ENCODE measurements around the gene DISP1.
"Not testable (repeated sequence)": the region's sequence is repeated elsewhere in the genome, so short reads cannot be mapped to it uniquely, and the experiment has no call there.

Gene DISP1

DNA sequence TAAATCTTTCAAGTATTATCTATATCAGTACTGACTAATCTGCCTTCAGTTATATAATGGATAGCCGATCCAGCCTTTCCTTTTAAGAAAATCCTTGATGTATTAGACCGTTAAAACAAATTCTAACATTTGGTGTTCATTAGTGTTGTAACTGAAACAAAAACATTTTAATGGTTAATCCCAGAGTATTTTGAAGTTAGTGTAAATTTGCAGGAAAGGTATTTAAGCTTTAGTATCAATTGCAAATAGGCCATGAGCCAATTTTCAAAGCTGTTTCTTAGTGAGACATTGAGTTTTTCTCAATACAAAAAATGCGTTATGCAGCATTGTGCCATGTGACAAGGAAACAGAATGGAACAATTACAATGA lies 29.6 kb downstream of the DISP1 start:
- H3K9ac ChIP-seq (ENCODE audit: low read length) = no peak overlapping the region
- H3K36me3 ChIP-seq (ENCODE audit: control insufficient read depth in 1 of 2, insufficient read depth in 2 of 2, low read length in 2 of 2) = no peaks in the 10 kb centered on the region
- H2BK120ac ChIP-seq (ENCODE audit: insufficient read depth, low read length, poor library complexity) = no peak overlapping the region
- H3K4me2 ChIP-seq (ENCODE audit: low read length) = no peak overlapping the region
- H2AFZ ChIP-seq (ENCODE audit: insufficient read depth, low read length, poor library complexity) = no peak overlapping the region
- H3K9me3 ChIP-seq (ENCODE audit: insufficient read depth, low read depth, low read length) = no peaks in the 10 kb centered on the region
- H3K4me1 ChIP-seq (ENCODE audit: control insufficient read depth in 1 of 2, insufficient read depth in 2 of 2, low read length in 2 of 2) = no peaks in the 10 kb centered on the region
- H4K8ac ChIP-seq (ENCODE audit: low read depth, low read length) = no peak overlapping the region
- no peak overlapping the region for H3K4ac ChIP-seq (ENCODE audit: low read depth, low read length)
- H3K4me3 ChIP-seq (ENCODE audit: low read depth, low read length) = no peak overlapping the region
- H4K12ac ChIP-seq (ENCODE audit: low read depth, low read length) = no peak overlapping the region
- H3K18ac ChIP-seq (ENCODE audit: low read length) = no peak overlapping the region
- H4K91ac ChIP-seq (ENCODE audit: low read depth, low read length) = no peak overlapping the region
- no peak for DNase-seq
- no peak overlapping the region for H2AK5ac ChIP-seq (ENCODE audit: low read length)
- no peak overlapping the region for H2BK5ac ChIP-seq (ENCODE audit: low read depth, low read length, poor library complexity)
- no peak overlapping the region for H3K27ac ChIP-seq (ENCODE audit: low read depth, low read length)
- H3K14ac ChIP-seq (ENCODE audit: low read length) = no peak overlapping the region
- no peak overlapping the region for H3K23ac ChIP-seq (ENCODE audit: low read length)
- no peaks in the 10 kb centered on the region for H3K79me1 ChIP-seq (ENCODE audit: low read length)
- H3K27me3 ChIP-seq (ENCODE audit: insufficient read depth, low read length) = no peaks in the 10 kb centered on the region
- no CpG with 5 or more reads among the region's 3 CpGs for WGBS (ENCODE audit: extremely low coverage, insufficient coverage, insufficient read length)
- no peaks in the 10 kb centered on the region for H3K79me2 ChIP-seq (ENCODE audit: control insufficient read depth, insufficient read depth, low read length, poor library complexity)
- no peak overlapping the region for H2BK12ac ChIP-seq (ENCODE audit: low read length)

DNA sequence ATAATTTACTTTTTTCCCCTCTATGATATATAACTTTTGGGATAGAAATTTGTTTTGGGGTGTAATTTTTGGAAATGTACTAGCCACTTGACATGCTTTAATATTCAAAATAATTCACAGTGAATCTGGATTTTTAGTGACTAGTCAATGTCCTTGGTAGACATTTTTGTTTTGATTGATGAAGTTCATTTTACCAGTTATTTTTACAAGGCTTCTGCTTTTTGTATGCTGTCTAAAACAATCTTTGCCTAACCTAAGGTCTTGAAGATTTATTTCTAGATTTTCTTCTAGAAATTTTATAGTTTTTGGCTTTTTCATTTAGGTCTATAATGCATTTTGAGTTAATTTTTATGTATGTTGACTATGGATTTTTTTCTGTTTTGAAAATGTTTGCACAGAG lies 30.9 kb downstream of the DISP1 start:
- no peak overlapping the region for H3K9ac ChIP-seq (ENCODE audit: low read length)
- no peak for DNase-seq
- no peak overlapping the region for H4K91ac ChIP-seq (ENCODE audit: low read depth, low read length)
- H3K4me1 ChIP-seq (ENCODE audit: control insufficient read depth in 1 of 2, insufficient read depth in 2 of 2, low read length in 2 of 2) = no peaks in the 10 kb centered on the region
- H3K23ac ChIP-seq (ENCODE audit: low read length) = no peak overlapping the region
- no peaks in the 10 kb centered on the region for H3K79me1 ChIP-seq (ENCODE audit: low read length)
- H3K4ac ChIP-seq (ENCODE audit: low read depth, low read length) = no peak overlapping the region
- H4K12ac ChIP-seq (ENCODE audit: low read depth, low read length) = no peak overlapping the region
- no peaks in the 10 kb centered on the region for H3K27me3 ChIP-seq (ENCODE audit: insufficient read depth, low read length)
- H2AK5ac ChIP-seq (ENCODE audit: low read length) = no peak overlapping the region
- no peak overlapping the region for H2BK120ac ChIP-seq (ENCODE audit: insufficient read depth, low read length, poor library complexity)
- H3K27ac ChIP-seq (ENCODE audit: low read depth, low read length) = no peak overlapping the region
- no peak overlapping the region for H2AFZ ChIP-seq (ENCODE audit: insufficient read depth, low read length, poor library complexity)
- no peak overlapping the region for H3K14ac ChIP-seq (ENCODE audit: low read length)
- H3K4me3 ChIP-seq (ENCODE audit: low read depth, low read length) = no peak overlapping the region
- no peak overlapping the region for H4K8ac ChIP-seq (ENCODE audit: low read depth, low read length)
- no peak overlapping the region for H2BK5ac ChIP-seq (ENCODE audit: low read depth, low read length, poor library complexity)
- H3K18ac ChIP-seq (ENCODE audit: low read length) = no peak overlapping the region
- no peaks in the 10 kb centered on the region for H3K79me2 ChIP-seq (ENCODE audit: control insufficient read depth, insufficient read depth, low read length, poor library complexity)
- H3K9me3 ChIP-seq (ENCODE audit: insufficient read depth, low read depth, low read length) = no peaks in the 10 kb centered on the region
- no peak overlapping the region for H3K4me2 ChIP-seq (ENCODE audit: low read length)
- no peaks in the 10 kb centered on the region for H3K36me3 ChIP-seq (ENCODE audit: control insufficient read depth in 1 of 2, insufficient read depth in 2 of 2, low read length in 2 of 2)
- no peak overlapping the region for H2BK12ac ChIP-seq (ENCODE audit: low read length)

DNA sequence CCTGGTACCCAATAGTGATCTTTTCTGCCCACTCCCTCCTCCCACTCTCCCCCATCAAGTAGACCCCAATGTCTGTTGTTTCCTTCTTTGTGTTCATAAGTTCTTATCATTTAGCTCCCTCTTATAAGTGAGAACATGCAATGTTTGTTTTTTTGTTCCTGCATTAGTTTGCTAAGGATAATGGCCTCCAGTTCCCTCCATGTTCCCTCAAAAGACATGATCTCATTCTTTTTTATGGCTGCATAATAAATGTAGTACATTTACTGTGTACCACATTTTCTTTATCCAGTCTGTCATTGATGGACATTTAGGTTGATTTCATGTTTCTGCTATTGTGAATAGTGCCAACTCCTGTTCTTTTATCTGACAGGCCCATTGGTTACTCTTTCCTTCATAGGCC lies 35.7 kb downstream of the DISP1 start:
- not testable (repeated sequence) for H2AFZ ChIP-seq (ENCODE audit: insufficient read depth, low read length, poor library complexity); H2BK120ac ChIP-seq (ENCODE audit: insufficient read depth, low read length, poor library complexity); H3K27ac ChIP-seq (ENCODE audit: low read depth, low read length); H2BK5ac ChIP-seq (ENCODE audit: low read depth, low read length, poor library complexity); H4K91ac ChIP-seq (ENCODE audit: low read depth, low read length); H3K4me3 ChIP-seq (ENCODE audit: low read depth, low read length); H3K9me3 ChIP-seq (ENCODE audit: insufficient read depth, low read depth, low read length); H3K36me3 ChIP-seq (ENCODE audit: control insufficient read depth in 1 of 2, insufficient read depth in 2 of 2, low read length in 2 of 2); H3K4ac ChIP-seq (ENCODE audit: low read depth, low read length); H3K14ac ChIP-seq (ENCODE audit: low read length); H3K27me3 ChIP-seq (ENCODE audit: insufficient read depth, low read length); H3K18ac ChIP-seq (ENCODE audit: low read length); H4K12ac ChIP-seq (ENCODE audit: low read depth, low read length); H2AK5ac ChIP-seq (ENCODE audit: low read length); H3K23ac ChIP-seq (ENCODE audit: low read length); H3K9ac ChIP-seq (ENCODE audit: low read length); DNase-seq; H3K4me1 ChIP-seq (ENCODE audit: control insufficient read depth in 1 of 2, insufficient read depth in 2 of 2, low read length in 2 of 2); H3K79me2 ChIP-seq (ENCODE audit: control insufficient read depth, insufficient read depth, low read length, poor library complexity); H3K4me2 ChIP-seq (ENCODE audit: low read length); H4K8ac ChIP-seq (ENCODE audit: low read depth, low read length); H3K79me1 ChIP-seq (ENCODE audit: low read length); H2BK12ac ChIP-seq (ENCODE audit: low read length)

DNA sequence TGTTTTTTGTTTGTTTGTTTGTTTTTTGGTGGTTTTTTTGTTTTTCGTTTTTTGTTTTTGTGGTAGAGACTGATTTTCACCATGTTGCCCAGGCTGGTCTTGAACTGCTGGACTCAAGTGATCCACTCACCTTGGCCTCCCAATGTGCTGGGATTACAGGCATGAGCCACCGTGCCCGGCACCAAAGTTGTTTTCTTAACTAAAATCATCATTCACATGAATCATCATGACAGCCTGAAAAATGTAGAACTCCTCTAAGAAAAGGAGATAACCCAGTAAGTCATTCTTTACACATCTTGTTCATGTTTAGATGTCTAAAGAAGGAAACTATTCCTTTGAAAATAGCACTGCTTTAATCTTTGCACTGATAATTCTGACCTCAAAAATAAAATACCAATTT lies 37.5 kb downstream of the DISP1 start:
- Histone ChIP-seq H2BK12ac (ENCODE audit: low read length) (no peak overlapping the region), H3K79me1 (ENCODE audit: low read length) (no peaks in the 10 kb centered on the region), H4K91ac (ENCODE audit: low read depth, low read length) (no peak overlapping the region), H3K36me3 (ENCODE audit: control insufficient read depth in 1 of 2, insufficient read depth in 2 of 2, low read length in 2 of 2) (peaks cover 0 to 2% of the 10 kb centered on the region in 2 experiments), H2AFZ (ENCODE audit: insufficient read depth, low read length, poor library complexity) (no peak overlapping the region), H4K12ac (ENCODE audit: low read depth, low read length) (no peak overlapping the region), H2BK5ac (ENCODE audit: low read depth, low read length, poor library complexity) (no peak overlapping the region), H3K23ac (ENCODE audit: low read length) (no peak overlapping the region), H3K79me2 (ENCODE audit: control insufficient read depth, insufficient read depth, low read length, poor library complexity) (no peaks in the 10 kb centered on the region), H3K4ac (ENCODE audit: low read depth, low read length) (no peak overlapping the region), H3K27ac (ENCODE audit: low read depth, low read length) (no peak overlapping the region), H3K4me2 (ENCODE audit: low read length) (no peak overlapping the region), H3K18ac (ENCODE audit: low read length) (no peak overlapping the region), H2BK120ac (ENCODE audit: insufficient read depth, low read length, poor library complexity) (no peak overlapping the region), H3K4me1 (ENCODE audit: control insufficient read depth in 1 of 2, insufficient read depth in 2 of 2, low read length in 2 of 2) (no peaks in the 10 kb centered on the region), H3K27me3 (ENCODE audit: insufficient read depth, low read length) (no peaks in the 10 kb centered on the region), H3K4me3 (ENCODE audit: low read depth, low read length) (no peak overlapping the region), H3K9ac (ENCODE audit: low read length) (no peak overlapping the region), H3K14ac (ENCODE audit: low read length) (no peak overlapping the region), H2AK5ac (ENCODE audit: low read length) (no peak overlapping the region), H3K9me3 (ENCODE audit: insufficient read depth, low read depth, low read length) (no peaks in the 10 kb centered on the region), H4K8ac (ENCODE audit: low read depth, low read length) (no peak overlapping the region)
- 92% methylated on average over 1 of the region's 3 CpGs for WGBS (ENCODE audit: extremely low coverage, insufficient coverage, insufficient read length)
- DNase-seq = no peak

DNA sequence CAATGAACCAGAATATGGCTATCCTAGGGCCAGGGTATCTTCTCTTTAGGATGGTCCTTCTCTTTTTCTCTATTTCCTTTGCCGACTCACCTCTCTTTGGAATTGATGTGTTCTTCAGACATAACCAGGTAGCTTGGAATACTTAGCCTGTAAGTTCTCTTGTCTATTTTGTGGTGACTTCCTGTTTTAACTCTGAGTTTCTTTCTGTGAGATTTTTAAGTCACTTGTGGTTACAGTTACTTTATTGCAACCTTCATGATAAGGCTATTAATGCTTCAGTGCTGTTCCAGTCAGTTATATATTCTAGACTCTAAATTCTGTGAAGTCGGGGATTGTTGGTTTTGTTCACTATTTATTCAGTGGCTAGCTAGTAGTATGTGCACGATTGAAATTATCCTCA lies 46.2 kb downstream of the DISP1 start:
- Histone ChIP-seq H3K9me3 (ENCODE audit: insufficient read depth, low read depth, low read length) (no peaks in the 10 kb centered on the region), H3K14ac (ENCODE audit: low read length) (no peak overlapping the region), H3K36me3 (ENCODE audit: control insufficient read depth in 1 of 2, insufficient read depth in 2 of 2, low read length in 2 of 2) (no peaks in the 10 kb centered on the region), H2AFZ (ENCODE audit: insufficient read depth, low read length, poor library complexity) (no peak overlapping the region), H3K9ac (ENCODE audit: low read length) (no peak overlapping the region), H4K91ac (ENCODE audit: low read depth, low read length) (no peak overlapping the region), H3K27me3 (ENCODE audit: insufficient read depth, low read length) (no peaks in the 10 kb centered on the region), H2BK5ac (ENCODE audit: low read depth, low read length, poor library complexity) (no peak overlapping the region), H2BK120ac (ENCODE audit: insufficient read depth, low read length, poor library complexity) (no peak overlapping the region), H3K4me1 (ENCODE audit: control insufficient read depth in 1 of 2, insufficient read depth in 2 of 2, low read length in 2 of 2) (no peaks in the 10 kb centered on the region), H3K18ac (ENCODE audit: low read length) (no peak overlapping the region), H4K8ac (ENCODE audit: low read depth, low read length) (no peak overlapping the region), H3K23ac (ENCODE audit: low read length) (no peak overlapping the region), H3K4me3 (ENCODE audit: low read depth, low read length) (no peak overlapping the region), H3K79me1 (ENCODE audit: low read length) (no peaks in the 10 kb centered on the region), H3K4ac (ENCODE audit: low read depth, low read length) (no peak overlapping the region), H3K4me2 (ENCODE audit: low read length) (no peak overlapping the region), H2AK5ac (ENCODE audit: low read length) (no peak overlapping the region), H2BK12ac (ENCODE audit: low read length) (no peak overlapping the region), H3K79me2 (ENCODE audit: control insufficient read depth, insufficient read depth, low read length, poor library complexity) (no peaks in the 10 kb centered on the region), H4K12ac (ENCODE audit: low read depth, low read length) (no peak overlapping the region), H3K27ac (ENCODE audit: low read depth, low read length) (no peak overlapping the region)
- DNase-seq = no peak
- WGBS (ENCODE audit: extremely low coverage, insufficient coverage, insufficient read length) = no CpG with 5 or more reads among the region's 3 CpGs
